Subcutaneous abdominal adipose tissue (tissue), 5 donors: ENCODE results near the gene CNDP2.
"Not testable (repeated sequence)": the region's sequence is repeated elsewhere in the genome, so short reads cannot be mapped to it uniquely, and the experiment has no call there.

Source experiments
- H3K27ac ChIP-seq: one replicate; pipeline ENCODE4 v1.7.0; 2013; ENCODE audit warnings: low read depth, mild to moderate bottlenecking, inconsistent platforms, low read length, moderate library complexity
- H3K27me3 ChIP-seq, 5 donors: one replicate each; pipeline ENCODE4 v1.7.0; 2013; ENCODE audit warnings: low read length in 5 of 5, inconsistent platforms in 1 of 5; ENCODE audit not compliant: control insufficient read depth in 5 of 5, insufficient read depth in 4 of 5
- H3K36me3 ChIP-seq, 5 donors: one replicate each; pipeline ENCODE4 v1.7.0; 2013; ENCODE audit warnings: low read length in 5 of 5; ENCODE audit not compliant: control insufficient read depth in 5 of 5, insufficient read depth in 5 of 5
- H3K4me1 ChIP-seq, 5 donors: one replicate each; pipeline ENCODE4 v1.7.0; 2013; ENCODE audit warnings: low read length in 5 of 5, mild to moderate bottlenecking in 3 of 5, moderate library complexity in 1 of 5; ENCODE audit not compliant: control insufficient read depth in 5 of 5, insufficient read depth in 5 of 5
- H3K4me3 ChIP-seq, 5 donors: one replicate each; pipeline ENCODE4 v1.7.0; 2013; ENCODE audit warnings: low read length in 5 of 5, low read depth in 1 of 5
- H3K9ac ChIP-seq, 5 donors: one replicate each; pipeline ENCODE4 v1.7.0; 2013; ENCODE audit warnings: low read length in 5 of 5, mild to moderate bottlenecking in 4 of 5, moderate library complexity in 3 of 5
- H3K9me3 ChIP-seq, 5 donors: one replicate each; pipeline ENCODE4 v1.7.0; 2013; ENCODE audit warnings: low read length in 5 of 5; ENCODE audit not compliant: control insufficient read depth in 5 of 5
- donor health status: healthy.
- donor health status: healthy.
- donor health status: healthy.
- donor health status: healthy.
- donor health status: healthy.

Gene CNDP2

DNA sequence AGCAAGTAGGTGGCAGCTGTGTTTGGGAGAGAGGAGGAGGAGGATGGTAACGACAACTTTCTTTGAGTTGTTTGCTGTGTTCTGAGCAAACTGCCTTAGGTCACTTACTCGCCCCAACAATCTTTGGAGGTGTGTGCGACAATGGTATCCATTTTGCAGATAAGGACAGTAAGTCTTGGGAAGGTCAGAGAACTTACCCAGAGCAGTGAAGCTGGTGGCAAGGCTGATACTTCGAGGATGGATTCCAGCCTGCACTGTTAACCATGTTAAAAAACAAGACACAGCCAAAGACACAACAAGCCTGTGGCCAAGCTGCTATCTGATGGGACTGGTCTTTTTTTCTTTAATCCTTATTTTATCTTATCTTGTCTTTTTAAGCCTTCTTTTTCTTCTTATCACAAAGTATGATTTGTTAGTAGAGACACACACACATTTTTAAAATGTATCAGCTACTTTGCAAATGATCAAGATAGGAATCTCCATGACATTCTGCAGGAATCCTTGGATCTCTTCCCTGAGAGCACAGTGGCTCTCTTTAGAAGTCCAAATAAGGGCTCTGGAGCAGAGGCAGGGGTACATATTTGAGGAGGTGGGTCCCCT is 66.1 kb downstream of the CNDP2 start:
- Histone ChIP-seq H3K27ac (no peak overlapping the region), H3K4me1 (no peaks in the 10 kb centered on the region), H3K9ac (no peak overlapping the region), H3K9me3 (no peaks in the 10 kb centered on the region), H3K27me3 (peaks cover 0 to 4% (median 0%) of the 10 kb centered on the region in 5 donors), H3K36me3 (no peaks in the 10 kb centered on the region), H3K4me3 (no peak overlapping the region)

DNA sequence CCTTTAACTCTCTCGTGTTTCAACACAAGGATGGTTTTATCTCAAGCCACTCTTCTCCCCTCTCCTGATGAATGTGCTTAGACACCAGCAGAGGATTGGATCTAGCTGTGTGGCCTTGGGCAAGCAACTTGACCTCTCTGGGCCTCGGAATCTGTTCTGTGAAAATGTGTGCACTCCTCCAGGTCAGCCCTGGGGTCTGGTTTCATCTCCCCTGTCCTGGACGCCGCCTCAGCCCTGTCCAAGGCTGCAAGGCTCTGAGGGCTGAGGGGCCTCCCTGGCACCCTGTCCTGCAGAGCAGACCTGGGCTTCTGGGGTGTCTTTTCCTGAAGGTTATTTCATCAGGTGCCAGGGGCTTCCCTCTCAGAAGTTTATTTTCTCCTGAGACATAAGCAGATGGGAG is 66.6 kb downstream of the CNDP2 start:
- Histone ChIP-seq H3K9me3 (no peaks in the 10 kb centered on the region), H3K4me1 (no peaks in the 10 kb centered on the region), H3K36me3 (no peaks in the 10 kb centered on the region), H3K9ac (no peak overlapping the region), H3K27me3 (peaks cover 0 to 4% (median 0%) of the 10 kb centered on the region in 5 donors), H3K27ac (no peak overlapping the region), H3K4me3 (no peak overlapping the region)

DNA sequence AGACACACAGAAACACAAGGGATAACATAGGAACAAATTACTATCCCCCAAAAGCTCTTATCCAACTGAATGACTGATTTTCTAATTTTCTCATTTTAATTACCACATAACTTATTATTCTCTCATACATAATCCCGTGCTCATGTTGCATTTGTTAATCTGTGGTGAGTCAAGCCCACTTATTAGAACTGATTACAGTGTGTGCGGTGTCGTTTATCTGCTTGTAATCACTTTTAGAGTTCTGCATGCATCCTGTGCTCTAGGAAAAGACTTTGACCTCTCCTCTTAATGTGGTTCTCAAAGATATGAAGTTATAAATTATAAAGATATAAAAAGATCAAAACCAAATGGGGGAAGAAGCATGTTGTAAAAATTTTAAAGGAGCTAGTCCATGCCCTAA is 67.8 kb downstream of the CNDP2 start:
- Histone ChIP-seq H3K4me3 (no peak overlapping the region), H3K9ac (no peak overlapping the region), H3K27me3 (peaks cover 0 to 6% (median 0%) of the 10 kb centered on the region in 5 donors), H3K4me1 (no peaks in the 10 kb centered on the region), H3K36me3 (no peaks in the 10 kb centered on the region), H3K27ac (no peak overlapping the region), H3K9me3 (no peaks in the 10 kb centered on the region)

DNA sequence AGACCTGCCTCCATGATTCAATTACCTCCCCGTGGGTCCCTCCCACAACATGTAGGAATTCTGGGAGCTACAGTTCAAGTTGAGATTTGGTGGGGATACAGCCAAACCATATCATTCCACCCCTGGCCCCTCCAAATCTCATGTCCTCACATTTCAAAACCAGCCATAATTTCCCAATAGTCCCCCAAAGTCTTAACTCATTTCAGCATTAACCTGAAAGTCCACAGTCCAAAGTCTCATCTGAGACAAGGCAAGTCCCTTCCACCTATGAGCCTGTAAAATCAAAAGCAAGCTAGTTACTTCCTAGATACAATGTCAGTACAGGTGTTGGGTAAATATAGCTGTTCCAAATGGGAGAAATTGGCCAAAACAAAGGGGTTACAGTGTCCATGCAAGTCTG is 69.0 kb downstream of the CNDP2 start:
- not testable (repeated sequence) for H3K4me1 ChIP-seq, H3K27ac ChIP-seq, H3K4me3 ChIP-seq

DNA sequence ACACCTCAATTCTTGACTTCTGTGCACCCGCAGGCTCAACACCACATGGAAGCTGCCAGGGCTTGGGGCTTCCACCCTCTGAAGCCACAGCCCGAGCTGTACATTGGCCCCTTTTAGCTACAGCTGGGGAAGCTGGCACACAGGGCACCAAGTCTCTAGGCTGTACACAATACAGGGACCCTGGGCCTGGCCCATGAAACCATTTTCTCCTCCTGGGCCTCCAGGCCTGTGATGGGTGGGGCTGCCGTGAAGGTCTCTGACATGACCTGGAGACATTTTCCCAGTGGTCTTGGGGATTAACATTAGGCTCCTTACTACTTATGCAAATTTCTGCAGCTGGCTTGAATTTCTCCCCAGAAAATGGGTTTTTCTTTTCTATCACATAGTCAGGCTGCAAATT is 69.8 kb downstream of the CNDP2 start:
- not testable (repeated sequence) for H3K9ac ChIP-seq, H3K27ac ChIP-seq, H3K9me3 ChIP-seq

More for the DNA sequence above, 69.0 kb downstream of the CNDP2 start:
- not testable (repeated sequence) for H3K36me3 ChIP-seq, H3K27me3 ChIP-seq, H3K9me3 ChIP-seq, H3K9ac ChIP-seq

DNA sequence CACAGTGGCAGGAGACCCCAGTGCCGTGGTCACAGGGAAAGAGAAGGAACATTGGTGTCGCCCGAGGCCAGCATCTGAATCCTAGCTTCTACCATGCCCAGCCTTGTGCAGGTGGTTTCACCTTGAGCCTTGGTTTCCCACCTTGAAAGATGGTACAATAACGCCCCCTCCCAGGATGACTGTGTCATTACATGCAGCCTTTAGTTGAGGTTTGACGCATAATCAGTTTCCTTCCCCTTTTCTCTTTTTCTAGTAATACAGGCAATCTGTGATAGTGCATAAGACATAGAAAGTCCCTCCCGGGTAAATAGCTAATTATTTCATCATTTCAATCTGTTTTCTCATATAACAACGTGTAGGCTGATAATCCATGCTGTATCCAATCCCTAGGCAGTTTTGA is 71.7 kb downstream of the CNDP2 start:
- Histone ChIP-seq H3K9ac (no peak overlapping the region), H3K27ac (no peak overlapping the region), H3K4me3 (no peak overlapping the region), H3K36me3 (no peaks in the 10 kb centered on the region), H3K4me1 (no peaks in the 10 kb centered on the region), H3K27me3 (peaks cover 0 to 2% (median 0%) of the 10 kb centered on the region in 5 donors), H3K9me3 (no peaks in the 10 kb centered on the region)

More for the DNA sequence above, 69.8 kb downstream of the CNDP2 start:
- not testable (repeated sequence) for H3K4me1 ChIP-seq, H3K36me3 ChIP-seq, H3K27me3 ChIP-seq, H3K4me3 ChIP-seq

DNA sequence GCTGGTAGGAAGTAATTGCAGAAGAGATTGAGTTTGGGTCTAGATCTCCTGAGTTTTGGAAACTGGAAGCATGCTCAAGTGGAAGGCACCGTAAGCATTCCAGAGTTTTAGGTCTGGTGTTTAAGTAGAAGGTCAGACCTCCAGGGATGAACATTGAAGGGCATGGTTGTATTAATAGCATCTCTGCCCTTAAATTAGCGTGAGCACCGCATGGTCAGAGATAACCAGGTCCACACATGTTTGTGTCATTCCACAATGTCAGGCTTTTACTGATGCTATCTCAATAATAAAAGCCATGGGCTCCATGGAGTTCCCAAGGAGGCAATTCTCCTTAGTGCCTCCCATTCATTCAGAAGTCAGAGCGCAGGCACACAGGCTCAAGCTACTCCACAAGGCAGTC is 73.2 kb downstream of the CNDP2 start:
- no peak overlapping the region for H3K9ac ChIP-seq
- no peaks in the 10 kb centered on the region for H3K4me1 ChIP-seq
- no peaks in the 10 kb centered on the region for H3K9me3 ChIP-seq
- H3K27me3 ChIP-seq, result peaks cover 0 to 2% (median 0%) of the 10 kb centered on the region in 5 donors
- H3K36me3 ChIP-seq, result no peaks in the 10 kb centered on the region
- H3K27ac ChIP-seq, result no peak overlapping the region
- H3K4me3 ChIP-seq, result no peak overlapping the region

DNA sequence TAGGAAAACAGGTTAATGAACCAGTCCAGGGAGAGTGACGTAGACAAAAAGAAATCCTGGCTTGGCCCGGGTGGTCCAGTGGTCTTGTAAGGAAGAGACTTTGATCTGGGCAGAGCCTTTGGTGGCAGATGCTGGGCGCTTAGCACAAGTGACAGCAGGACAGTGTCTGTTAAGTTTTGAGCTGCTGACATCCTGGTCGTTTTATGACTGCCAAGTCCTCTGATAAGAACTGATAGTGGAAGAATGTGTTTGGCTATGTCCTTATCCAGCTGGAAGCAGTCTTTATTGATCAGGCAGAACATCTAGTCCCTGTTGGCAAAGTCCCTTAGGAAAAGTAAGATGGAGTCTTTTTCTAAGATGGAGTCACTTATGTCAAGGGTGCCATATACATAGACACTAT is 74.1 kb downstream of the CNDP2 start:
- H3K27me3 ChIP-seq, result peaks cover 0 to 2% (median 0%) of the 10 kb centered on the region in 5 donors
- no peak overlapping the region for H3K9ac ChIP-seq

DNA sequence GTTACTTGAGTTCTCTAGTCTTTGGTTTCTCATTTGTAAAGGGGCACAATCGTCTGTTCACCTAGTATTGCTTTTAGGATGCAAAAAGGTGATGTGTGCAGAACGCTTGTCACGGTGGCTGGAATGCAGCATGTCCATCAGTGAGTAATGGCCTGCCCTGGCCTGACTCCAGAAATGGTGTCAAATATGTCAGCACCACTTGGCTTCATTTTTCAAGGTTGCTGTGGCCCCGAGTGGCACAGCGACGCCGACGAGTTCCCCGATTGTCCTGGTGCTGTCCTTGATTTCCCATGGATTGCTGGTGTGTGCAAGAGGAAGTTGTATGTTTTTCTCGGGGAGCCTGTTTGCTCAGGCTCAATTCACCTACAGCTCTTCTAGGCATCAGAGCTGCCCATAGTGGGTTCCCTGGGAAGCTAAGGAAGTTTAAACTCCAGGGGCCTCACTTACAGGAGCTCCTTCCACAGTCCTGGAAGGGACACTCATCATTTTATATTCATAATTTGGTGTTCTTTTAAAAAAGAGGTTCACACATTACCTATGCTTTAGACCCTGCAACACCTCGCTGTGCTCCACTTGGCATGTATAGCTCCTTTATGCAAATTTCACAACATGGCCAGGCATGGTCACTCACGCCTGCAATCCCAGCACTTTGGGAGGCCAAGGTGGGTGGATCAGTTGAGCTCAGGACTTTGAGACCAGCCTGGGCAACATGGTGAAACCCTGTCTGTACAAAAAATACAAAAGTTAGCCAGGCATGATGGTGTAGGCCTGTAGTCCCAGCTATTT is 75.9 kb downstream of the CNDP2 start:
- Histone ChIP-seq H3K36me3 (no peaks in the 10 kb centered on the region), H3K27me3 (peaks cover 0 to 2% (median 0%) of the 10 kb centered on the region in 5 donors), H3K27ac (no peak overlapping the region)

More for the DNA sequence above, 74.1 kb downstream of the CNDP2 start:
- no peak overlapping the region for H3K4me3 ChIP-seq
- H3K9me3 ChIP-seq, result no peaks in the 10 kb centered on the region
- H3K4me1 ChIP-seq, result no peaks in the 10 kb centered on the region
- no peaks in the 10 kb centered on the region for H3K36me3 ChIP-seq
- H3K27ac ChIP-seq, result no peak overlapping the region

DNA sequence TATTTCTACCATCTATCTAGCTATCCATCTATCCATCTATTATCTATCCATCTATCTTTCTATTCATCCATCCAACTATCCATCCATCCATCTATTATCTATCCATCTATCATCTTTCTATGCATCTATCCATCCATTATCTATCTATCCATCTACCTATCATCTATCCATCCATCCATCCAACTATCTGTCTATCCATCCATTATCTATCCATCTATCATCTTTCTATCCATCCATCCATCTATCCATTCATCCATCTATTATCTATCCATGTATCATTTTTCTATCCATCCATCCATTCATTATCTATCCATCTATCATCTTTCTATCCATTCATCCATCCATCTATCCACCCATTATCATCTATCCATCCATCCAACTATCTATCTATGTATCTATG is 76.9 kb downstream of the CNDP2 start:
- Histone ChIP-seq H3K9ac (no peak overlapping the region), H3K27me3 (peaks cover 0 to 2% (median 0%) of the 10 kb centered on the region in 5 donors), H3K4me1 (no peaks in the 10 kb centered on the region), H3K9me3 (no peaks in the 10 kb centered on the region), H3K4me3 (no peak overlapping the region), H3K27ac (no peak overlapping the region), H3K36me3 (no peaks in the 10 kb centered on the region)

More for the DNA sequence above, 75.9 kb downstream of the CNDP2 start:
- no peaks in the 10 kb centered on the region for H3K4me1 ChIP-seq
- H3K9me3 ChIP-seq, result no peaks in the 10 kb centered on the region
- no peak overlapping the region for H3K9ac ChIP-seq
- no peak overlapping the region for H3K4me3 ChIP-seq
